ENCODE measurements around the gene IFITM1.
"Not testable (repeated sequence)": the region's sequence is repeated elsewhere in the genome, so short reads cannot be mapped to it uniquely, and the experiment has no call there.

The IFITM1 gene

GRCh38 chr11:324156-324555 is 10.3 kb downstream of the IFITM1 start:
- H3K27me3 ChIP-seq (ENCODE audit: control insufficient read depth in 1 of 2, insufficient read depth in 2 of 2, low read length in 2 of 2): no peaks in the 10 kb centered on the region
- H3K9ac ChIP-seq (ENCODE audit: low read length in 2 of 2): peak overlapping the region in 1 of 2 donors; percentile 70
- H3K27ac ChIP-seq (ENCODE audit: low read length): peak overlapping the region; percentile 95
- H3K9me3 ChIP-seq (ENCODE audit: control insufficient read depth in 2 of 2, low read length in 2 of 2): no peaks in the 10 kb centered on the region
- H3K36me3 ChIP-seq (ENCODE audit: control insufficient read depth in 2 of 2, insufficient read depth in 2 of 2, low read length in 2 of 2): no peaks in the 10 kb centered on the region
- peak overlapping the region in 1 of 2 donors; percentile 49 for H3K4me3 ChIP-seq (ENCODE audit: low read length in 2 of 2)
- H3K4me1 ChIP-seq (ENCODE audit: control insufficient read depth, insufficient read depth, low read length): peaks cover 43% of the 10 kb centered on the region

GRCh38 chr11:324593-325517 is 11.0 kb downstream of the IFITM1 start:
- Histone ChIP-seq H3K4me3 (ENCODE audit: low read length in 2 of 2) (peak overlapping the region; percentile 22 to 49), H3K9ac (ENCODE audit: low read length in 2 of 2) (peak overlapping the region; percentile 70 to 71), H3K27ac (ENCODE audit: low read length) (peak overlapping the region; percentile 95), H3K4me1 (ENCODE audit: control insufficient read depth, insufficient read depth, low read length) (peaks cover 38% of the 10 kb centered on the region)
- not testable (repeated sequence) for H3K9me3 ChIP-seq (ENCODE audit: control insufficient read depth in 2 of 2, low read length in 2 of 2); H3K27me3 ChIP-seq (ENCODE audit: control insufficient read depth in 1 of 2, insufficient read depth in 2 of 2, low read length in 2 of 2); H3K36me3 ChIP-seq (ENCODE audit: control insufficient read depth in 2 of 2, insufficient read depth in 2 of 2, low read length in 2 of 2)

GRCh38 chr11:325796-326591 is 12.2 kb downstream of the IFITM1 start:
- no peaks in the 10 kb centered on the region for H3K9me3 ChIP-seq (ENCODE audit: control insufficient read depth in 2 of 2, low read length in 2 of 2)
- peak overlapping the region; percentile 95 for H3K27ac ChIP-seq (ENCODE audit: low read length)
- no peaks in the 10 kb centered on the region for H3K36me3 ChIP-seq (ENCODE audit: control insufficient read depth in 2 of 2, insufficient read depth in 2 of 2, low read length in 2 of 2)
- peak overlapping the region; percentile 30 to 60 for H3K9ac ChIP-seq (ENCODE audit: low read length in 2 of 2)
- peaks cover 38% of the 10 kb centered on the region for H3K4me1 ChIP-seq (ENCODE audit: control insufficient read depth, insufficient read depth, low read length)
- H3K27me3 ChIP-seq (ENCODE audit: control insufficient read depth in 1 of 2, insufficient read depth in 2 of 2, low read length in 2 of 2): no peaks in the 10 kb centered on the region
- H3K4me3 ChIP-seq (ENCODE audit: low read length in 2 of 2): peak overlapping the region; percentile 32 to 35

GRCh38 chr11:326592-326841 is 12.7 kb downstream of the IFITM1 start:
- peaks cover 38% of the 10 kb centered on the region for H3K4me1 ChIP-seq (ENCODE audit: control insufficient read depth, insufficient read depth, low read length)
- H3K9me3 ChIP-seq (ENCODE audit: control insufficient read depth in 2 of 2, low read length in 2 of 2): no peaks in the 10 kb centered on the region
- no peaks in the 10 kb centered on the region for H3K27me3 ChIP-seq (ENCODE audit: control insufficient read depth in 1 of 2, insufficient read depth in 2 of 2, low read length in 2 of 2)
- H3K9ac ChIP-seq (ENCODE audit: low read length in 2 of 2): peak overlapping the region; percentile 30 to 60
- no peaks in the 10 kb centered on the region for H3K36me3 ChIP-seq (ENCODE audit: control insufficient read depth in 2 of 2, insufficient read depth in 2 of 2, low read length in 2 of 2)
- H3K4me3 ChIP-seq (ENCODE audit: low read length in 2 of 2): peak overlapping the region in 1 of 2 donors; percentile 22
- H3K27ac ChIP-seq (ENCODE audit: low read length): peak overlapping the region; percentile 95

- H3K4me1 ChIP-seq (ENCODE audit: control insufficient read depth, insufficient read depth, low read length): peaks cover 38% of the 10 kb centered on the region
- H3K27ac ChIP-seq (ENCODE audit: low read length): peak overlapping the region; percentile 95
- no peaks in the 10 kb centered on the region for H3K27me3 ChIP-seq (ENCODE audit: control insufficient read depth in 1 of 2, insufficient read depth in 2 of 2, low read length in 2 of 2)
- H3K9me3 ChIP-seq (ENCODE audit: control insufficient read depth in 2 of 2, low read length in 2 of 2): no peaks in the 10 kb centered on the region
- no peaks in the 10 kb centered on the region for H3K36me3 ChIP-seq (ENCODE audit: control insufficient read depth in 2 of 2, insufficient read depth in 2 of 2, low read length in 2 of 2)
- peak overlapping the region in 1 of 2 donors; percentile 22 for H3K4me3 ChIP-seq (ENCODE audit: low read length in 2 of 2)
- peak overlapping the region; percentile 30 to 60 for H3K9ac ChIP-seq (ENCODE audit: low read length in 2 of 2)
These were observed 13.2 kb downstream of the IFITM1 start for GRCh38 chr11:326842-327580.

GRCh38 chr11:327581-327923 is 13.7 kb downstream of the IFITM1 start:
- Histone ChIP-seq H3K4me1 (ENCODE audit: control insufficient read depth, insufficient read depth, low read length) (peaks cover 38% of the 10 kb centered on the region), H3K9ac (ENCODE audit: low read length in 2 of 2) (peak overlapping the region; percentile 30 to 60), H3K4me3 (ENCODE audit: low read length in 2 of 2) (no peak overlapping the region), H3K27me3 (ENCODE audit: control insufficient read depth in 1 of 2, insufficient read depth in 2 of 2, low read length in 2 of 2) (no peaks in the 10 kb centered on the region), H3K9me3 (ENCODE audit: control insufficient read depth in 2 of 2, low read length in 2 of 2) (no peaks in the 10 kb centered on the region), H3K27ac (ENCODE audit: low read length) (peak overlapping the region; percentile 95), H3K36me3 (ENCODE audit: control insufficient read depth in 2 of 2, insufficient read depth in 2 of 2, low read length in 2 of 2) (no peaks in the 10 kb centered on the region)

DNA sequence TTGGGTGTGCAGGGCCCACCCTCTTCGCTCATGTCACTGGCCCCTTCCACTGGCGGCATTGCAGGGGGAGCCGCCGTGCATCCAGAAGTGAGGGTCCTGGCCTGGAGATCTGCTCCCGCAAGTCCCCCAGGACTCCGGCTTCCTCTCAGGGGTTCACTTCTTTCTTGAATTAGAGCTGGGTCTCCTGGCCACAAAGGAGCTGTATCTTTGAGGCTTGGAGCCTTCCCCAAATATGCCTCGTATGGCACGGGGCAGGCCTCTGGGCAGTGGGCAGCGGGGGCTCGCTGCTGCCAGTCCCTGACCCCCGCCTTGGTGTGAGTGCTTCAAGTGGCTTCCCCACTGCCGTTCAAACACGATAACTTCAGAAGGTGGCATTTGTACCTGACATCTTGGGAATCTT is 14.2 kb downstream of the IFITM1 start:
- Histone ChIP-seq H3K4me1 (ENCODE audit: control insufficient read depth, insufficient read depth, low read length) (peaks cover 41% of the 10 kb centered on the region), H3K27me3 (ENCODE audit: control insufficient read depth in 1 of 2, insufficient read depth in 2 of 2, low read length in 2 of 2) (no peaks in the 10 kb centered on the region), H3K4me3 (ENCODE audit: low read length in 2 of 2) (no peak overlapping the region), H3K36me3 (ENCODE audit: control insufficient read depth in 2 of 2, insufficient read depth in 2 of 2, low read length in 2 of 2) (no peaks in the 10 kb centered on the region), H3K9ac (ENCODE audit: low read length in 2 of 2) (no peak overlapping the region), H3K9me3 (ENCODE audit: control insufficient read depth in 2 of 2, low read length in 2 of 2) (no peaks in the 10 kb centered on the region), H3K27ac (ENCODE audit: low read length) (no peak overlapping the region)

- H3K36me3 ChIP-seq (ENCODE audit: control insufficient read depth in 2 of 2, insufficient read depth in 2 of 2, low read length in 2 of 2); H3K4me3 ChIP-seq (ENCODE audit: low read length in 2 of 2); H3K9me3 ChIP-seq (ENCODE audit: control insufficient read depth in 2 of 2, low read length in 2 of 2); H3K9ac ChIP-seq (ENCODE audit: low read length in 2 of 2); H3K27ac ChIP-seq (ENCODE audit: low read length); H3K27me3 ChIP-seq (ENCODE audit: control insufficient read depth in 1 of 2, insufficient read depth in 2 of 2, low read length in 2 of 2): not testable (repeated sequence)
- peaks cover 39% of the 10 kb centered on the region for H3K4me1 ChIP-seq (ENCODE audit: control insufficient read depth, insufficient read depth, low read length)
These were observed 14.8 kb downstream of the IFITM1 start for GRCh38 chr11:328516-329100.

- Histone ChIP-seq H3K4me3 (ENCODE audit: low read length in 2 of 2) (no peak overlapping the region), H3K9ac (ENCODE audit: low read length in 2 of 2) (no peak overlapping the region), H3K9me3 (ENCODE audit: control insufficient read depth in 2 of 2, low read length in 2 of 2) (no peaks in the 10 kb centered on the region), H3K27me3 (ENCODE audit: control insufficient read depth in 1 of 2, insufficient read depth in 2 of 2, low read length in 2 of 2) (no peaks in the 10 kb centered on the region), H3K36me3 (ENCODE audit: control insufficient read depth in 2 of 2, insufficient read depth in 2 of 2, low read length in 2 of 2) (no peaks in the 10 kb centered on the region), H3K27ac (ENCODE audit: low read length) (no peak overlapping the region), H3K4me1 (ENCODE audit: control insufficient read depth, insufficient read depth, low read length) (peaks cover 29% of the 10 kb centered on the region)
These were observed 16.0 kb downstream of the IFITM1 start for GRCh38 chr11:329886-330253.

GRCh38 chr11:330307-330693 is 16.5 kb downstream of the IFITM1 start:
- Histone ChIP-seq H3K4me1 (ENCODE audit: control insufficient read depth, insufficient read depth, low read length) (peaks cover 28% of the 10 kb centered on the region), H3K4me3 (ENCODE audit: low read length in 2 of 2) (no peak overlapping the region), H3K27me3 (ENCODE audit: control insufficient read depth in 1 of 2, insufficient read depth in 2 of 2, low read length in 2 of 2) (no peaks in the 10 kb centered on the region), H3K27ac (ENCODE audit: low read length) (no peak overlapping the region), H3K36me3 (ENCODE audit: control insufficient read depth in 2 of 2, insufficient read depth in 2 of 2, low read length in 2 of 2) (no peaks in the 10 kb centered on the region), H3K9ac (ENCODE audit: low read length in 2 of 2) (no peak overlapping the region), H3K9me3 (ENCODE audit: control insufficient read depth in 2 of 2, low read length in 2 of 2) (no peaks in the 10 kb centered on the region)

Measured in stomach smooth muscle (tissue), 2 donors.